Adrenal gland (tissue), 5 donors: ENCODE data around the gene NR6A1.

ENCODE experiments used
- CTCF ChIP-seq, 6 experiments: fragments of 450-650 bp in 4 of 6; fragments of 200-600 bp in 2 of 6; sonication (generic) in 1 of 6; IDR thresholded peaks; 1 replicate in 5 of 6; 2 replicates in 1 of 6; pipeline versions ENCODE4 v1.5.1 to v1.8.0; 2016 to 2021; ENCODE audit warnings: antibody characterized with exemption in 6 of 6, mild to moderate bottlenecking in 2 of 6, moderate library complexity in 1 of 6
- POLR2A ChIP-seq, 2 donors: fragments of 450-650 bp; IDR thresholded peaks; one replicate each; pipeline ENCODE4 v1.6.1; 2017; ENCODE audit warnings: antibody characterized with exemption in 2 of 2, mild to moderate bottlenecking in 2 of 2, moderate library complexity in 1 of 2
- donor health status: DM: no; HTN: no; CAD: no.

GRCh38 chr9:124717597-124717996 lies 53.5 kb downstream of the NR6A1 start:
- TF ChIP-seq POLR2A (IDR thresholded peaks at IDR 0.05) (no peak), CTCF (IDR thresholded peaks at IDR 0.05) (no peak)
